ENCODE data around the gene MSL2.

Gene MSL2

DNA sequence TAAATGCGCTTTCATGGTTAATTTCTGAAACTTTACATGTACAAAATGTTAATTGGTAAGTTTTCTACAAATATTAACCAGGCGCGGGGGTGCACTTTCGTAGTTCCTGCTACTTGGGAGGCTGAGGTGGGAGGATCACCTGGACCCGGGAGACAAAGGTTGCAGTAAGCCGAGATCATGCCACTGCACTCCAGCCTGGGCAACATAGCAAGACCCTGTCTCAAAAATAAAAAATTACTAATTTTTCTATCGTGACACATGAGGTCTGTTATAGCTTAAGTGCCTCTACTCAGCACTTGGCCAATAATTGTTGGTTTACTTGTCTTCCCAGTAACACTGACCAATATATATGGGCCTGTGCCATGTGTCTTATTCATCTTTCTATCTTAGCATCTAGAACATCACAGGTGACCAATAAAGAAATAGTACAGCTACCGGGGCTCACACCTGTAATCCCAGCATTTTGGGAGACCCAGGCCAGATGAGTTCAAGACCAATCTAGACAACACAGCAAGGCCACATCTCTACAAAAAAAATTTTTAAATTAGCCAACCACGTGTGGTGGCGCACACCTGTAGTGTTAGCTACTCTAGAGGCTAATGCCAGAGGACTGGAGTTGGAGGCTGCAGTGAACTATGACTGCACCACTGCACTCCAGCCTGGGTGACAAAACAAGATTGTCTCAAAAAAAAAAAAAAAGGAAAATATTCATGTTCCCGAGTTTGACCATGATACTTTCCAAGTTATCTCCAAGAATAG, 6.1 kb downstream of the MSL2 start:
- H4K20me1 ChIP-seq (ENCODE audit: insufficient read depth, low read length), result peaks cover 99% of the 10 kb centered on the region
- peaks cover 16% of the 10 kb centered on the region for H3K4me1 ChIP-seq (ENCODE audit: low read length)
- H3K36me3 ChIP-seq (replicated peaks; ENCODE audit: low read depth, low read length), result peaks cover 37% of the 10 kb centered on the region
- no peaks in the 10 kb centered on the region for H3K27me3 ChIP-seq (ENCODE audit: low read depth, low read length)
- H2AFZ ChIP-seq (ENCODE audit: low read depth, low read length), result no peak overlapping the region
- H3K4me2 ChIP-seq (ENCODE audit: low read length), result no peak overlapping the region
- no peaks in the 10 kb centered on the region for H3K9me3 ChIP-seq (ENCODE audit: insufficient read depth, low read length)
- H3K4me3 ChIP-seq (ENCODE audit: low read length), result no peak overlapping the region
- peaks cover 100% of the 10 kb centered on the region for H3K79me2 ChIP-seq (ENCODE audit: low read length)
- TF ChIP-seq, protein P1, sequence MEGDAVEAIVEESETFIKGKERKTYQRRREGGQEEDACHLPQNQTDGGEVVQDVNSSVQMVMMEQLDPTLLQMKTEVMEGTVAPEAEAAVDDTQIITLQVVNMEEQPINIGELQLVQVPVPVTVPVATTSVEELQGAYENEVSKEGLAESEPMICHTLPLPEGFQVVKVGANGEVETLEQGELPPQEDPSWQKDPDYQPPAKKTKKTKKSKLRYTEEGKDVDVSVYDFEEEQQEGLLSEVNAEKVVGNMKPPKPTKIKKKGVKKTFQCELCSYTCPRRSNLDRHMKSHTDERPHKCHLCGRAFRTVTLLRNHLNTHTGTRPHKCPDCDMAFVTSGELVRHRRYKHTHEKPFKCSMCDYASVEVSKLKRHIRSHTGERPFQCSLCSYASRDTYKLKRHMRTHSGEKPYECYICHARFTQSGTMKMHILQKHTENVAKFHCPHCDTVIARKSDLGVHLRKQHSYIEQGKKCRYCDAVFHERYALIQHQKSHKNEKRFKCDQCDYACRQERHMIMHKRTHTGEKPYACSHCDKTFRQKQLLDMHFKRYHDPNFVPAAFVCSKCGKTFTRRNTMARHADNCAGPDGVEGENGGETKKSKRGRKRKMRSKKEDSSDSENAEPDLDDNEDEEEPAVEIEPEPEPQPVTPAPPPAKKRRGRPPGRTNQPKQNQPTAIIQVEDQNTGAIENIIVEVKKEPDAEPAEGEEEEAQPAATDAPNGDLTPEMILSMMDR (IDR thresholded peaks at IDR 0.05; ENCODE audit: low read depth, low read length), result no peak
- TF ChIP-seq EZH2phosphoT487 (IDR thresholded peaks at IDR 0.05; ENCODE audit: low read depth), result no peak
- H3K27ac ChIP-seq (ENCODE audit: low read length), result no peak overlapping the region
- H3K9ac ChIP-seq (ENCODE audit: low read length), result no peak overlapping the region

DNA sequence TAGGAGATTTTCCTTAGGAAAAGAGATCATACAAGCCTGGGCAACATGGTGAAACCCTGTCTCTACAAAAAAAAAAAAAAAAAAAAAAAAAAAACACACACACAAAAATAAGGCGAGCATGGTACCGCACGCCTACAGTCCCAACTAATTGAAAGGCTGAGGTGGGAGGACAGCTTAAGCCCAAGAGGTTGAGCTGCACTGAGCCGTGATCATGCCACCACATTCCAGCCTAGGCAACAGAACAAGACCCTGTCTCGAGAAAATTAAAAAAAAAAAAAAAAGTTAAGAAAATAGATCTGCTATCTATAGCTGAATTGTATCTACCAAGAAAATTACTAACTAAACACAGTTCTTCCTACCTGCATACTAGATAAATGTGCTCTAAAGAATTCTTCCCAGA, 7.1 kb downstream of the MSL2 start:
- no peak for TF ChIP-seq EZH2phosphoT487 (IDR thresholded peaks at IDR 0.05; ENCODE audit: low read depth)
- TF ChIP-seq, protein P1 (IDR thresholded peaks at IDR 0.05; ENCODE audit: low read depth, low read length), result no peak
- H3K36me3 ChIP-seq (replicated peaks; ENCODE audit: low read depth, low read length), result peaks cover 30% of the 10 kb centered on the region
- H3K27ac ChIP-seq (ENCODE audit: low read length), result no peak overlapping the region
- H3K27me3 ChIP-seq (ENCODE audit: low read depth, low read length), result no peaks in the 10 kb centered on the region
- H3K9me3 ChIP-seq (ENCODE audit: insufficient read depth, low read length), result no peaks in the 10 kb centered on the region
- H2AFZ ChIP-seq (ENCODE audit: low read depth, low read length), result no peak overlapping the region
- no peak overlapping the region for H3K4me3 ChIP-seq (ENCODE audit: low read length)
- peaks cover 100% of the 10 kb centered on the region for H3K79me2 ChIP-seq (ENCODE audit: low read length)
- H3K9ac ChIP-seq (ENCODE audit: low read length), result no peak overlapping the region
- H3K4me1 ChIP-seq (ENCODE audit: low read length), result peaks cover 16% of the 10 kb centered on the region
- peaks cover 99% of the 10 kb centered on the region for H4K20me1 ChIP-seq (ENCODE audit: insufficient read depth, low read length)
- H3K4me2 ChIP-seq (ENCODE audit: low read length), result no peak overlapping the region

DNA sequence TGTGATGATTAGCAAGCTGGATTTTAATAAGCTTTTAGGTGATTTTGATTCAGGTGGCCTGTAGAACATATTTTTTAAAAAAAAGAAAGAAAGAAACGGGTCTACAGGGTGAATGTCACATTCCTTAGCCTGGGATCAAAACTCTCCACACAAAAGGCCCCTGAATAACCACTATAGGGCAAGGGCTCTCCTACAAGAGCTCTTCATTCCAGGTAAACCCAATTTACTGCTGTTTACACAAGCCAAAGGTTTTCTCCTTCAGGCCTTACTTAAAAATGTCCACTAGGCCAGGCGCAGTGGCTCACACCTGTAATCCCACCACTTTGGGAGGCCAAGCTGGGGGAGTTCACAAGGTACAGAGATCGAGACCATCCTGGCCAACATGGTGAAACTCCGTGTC, 8.3 kb downstream of the MSL2 start:
- Histone ChIP-seq H3K9me3 (ENCODE audit: insufficient read depth, low read length) (no peaks in the 10 kb centered on the region), H4K20me1 (ENCODE audit: insufficient read depth, low read length) (peaks cover 99% of the 10 kb centered on the region), H3K79me2 (ENCODE audit: low read length) (peaks cover 100% of the 10 kb centered on the region), H3K4me1 (ENCODE audit: low read length) (peaks cover 16% of the 10 kb centered on the region), H3K27me3 (ENCODE audit: low read depth, low read length) (no peaks in the 10 kb centered on the region), H2AFZ (ENCODE audit: low read depth, low read length) (no peak overlapping the region), H3K4me2 (ENCODE audit: low read length) (no peak overlapping the region), H3K27ac (ENCODE audit: low read length) (no peak overlapping the region), H3K36me3 (replicated peaks; ENCODE audit: low read depth, low read length) (peaks cover 20% of the 10 kb centered on the region), H3K4me3 (ENCODE audit: low read length) (no peak overlapping the region), H3K9ac (ENCODE audit: low read length) (no peak overlapping the region)
- TF ChIP-seq, protein P1 (IDR thresholded peaks at IDR 0.05; ENCODE audit: low read depth, low read length), result no peak
- TF ChIP-seq EZH2phosphoT487 (IDR thresholded peaks at IDR 0.05; ENCODE audit: low read depth), result no peak

DNA sequence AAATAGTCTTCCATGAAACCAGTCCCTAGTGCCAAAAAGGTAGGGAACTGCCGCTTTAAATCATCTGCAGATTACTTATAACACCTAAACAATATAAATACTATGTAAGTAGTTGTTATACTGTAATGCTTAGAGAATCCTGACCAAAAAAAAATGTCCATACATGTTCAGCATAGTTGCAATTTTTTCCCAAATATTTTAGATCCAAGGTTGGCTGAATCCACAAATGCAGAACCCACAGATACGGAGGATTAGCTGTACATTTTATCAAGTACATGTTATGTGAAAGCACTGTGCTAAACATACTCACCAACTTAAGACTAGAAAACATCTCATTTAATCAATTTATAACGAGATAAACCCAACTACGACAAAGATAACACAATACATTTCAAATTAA, 9.3 kb downstream of the MSL2 start:
- Histone ChIP-seq H3K36me3 (replicated peaks; ENCODE audit: low read depth, low read length) (peaks cover 19% of the 10 kb centered on the region), H3K79me2 (ENCODE audit: low read length) (peaks cover 100% of the 10 kb centered on the region), H3K27ac (ENCODE audit: low read length) (no peak overlapping the region), H3K9ac (ENCODE audit: low read length) (no peak overlapping the region), H3K4me2 (ENCODE audit: low read length) (no peak overlapping the region), H3K4me1 (ENCODE audit: low read length) (peaks cover 6% of the 10 kb centered on the region), H3K9me3 (ENCODE audit: insufficient read depth, low read length) (no peaks in the 10 kb centered on the region), H3K4me3 (ENCODE audit: low read length) (no peak overlapping the region), H3K27me3 (ENCODE audit: low read depth, low read length) (no peaks in the 10 kb centered on the region), H4K20me1 (ENCODE audit: insufficient read depth, low read length) (peaks cover 99% of the 10 kb centered on the region), H2AFZ (ENCODE audit: low read depth, low read length) (no peak overlapping the region)
- no peak for TF ChIP-seq EZH2phosphoT487 (IDR thresholded peaks at IDR 0.05; ENCODE audit: low read depth)
- TF ChIP-seq, protein P1 (IDR thresholded peaks at IDR 0.05; ENCODE audit: low read depth, low read length), result no peak
